Omental fat pad (tissue), 4 donors: ENCODE results near the gene APOL2. TPM values are rescaled to one million over a fixed set of nuclear protein-coding genes. Genes with fewer than 3 reads are reported as not detected.

Experiments used
- ATAC-seq: fragments of 150-250 bp; one replicate; pipeline ENCODE4 v1.9.1; 2016; ENCODE audit warnings: mild to moderate bottlenecking, moderate library complexity; ENCODE audit not compliant: low FRiP score
- DNase-seq: peaks from one replicate; pipeline ENCODE4 v3.0.0-alpha.2; 2019; ENCODE audit warnings: low spot score
- CTCF ChIP-seq, 3 donors: fragments of 450-650 bp; IDR thresholded peaks; one replicate each; pipeline ENCODE4 v1.5.1; 2016 to 2017; ENCODE audit warnings: antibody characterized with exemption in 3 of 3, mild to moderate bottlenecking in 3 of 3, moderate library complexity in 2 of 3
- total RNA-seq, 4 donors: library from RNA; depleted of rRNA; stranded (reverse); fragments of >200 nt; gene quantifications; one replicate each; pipeline ENCODE4 v1.1.0, GENCODE V29; 2016

Gene APOL2
- total RNA-seq, 4 donors from 2014 or later, result 63.2 to 122 (median 93.0) TPM

GRCh38 chr22:36197065-36197440 lies 42.3 kb downstream of the APOL2 start:
- no peak for DNase-seq
- no peak for TF ChIP-seq CTCF (IDR thresholded peaks at IDR 0.05)
- no peak for ATAC-seq

- TF ChIP-seq CTCF (IDR thresholded peaks at IDR 0.05), result no peak
- ATAC-seq, result no peak
- no peak for DNase-seq
Measured at GRCh38 chr22:36196254-36197064, 42.9 kb downstream of the APOL2 start.

DNA sequence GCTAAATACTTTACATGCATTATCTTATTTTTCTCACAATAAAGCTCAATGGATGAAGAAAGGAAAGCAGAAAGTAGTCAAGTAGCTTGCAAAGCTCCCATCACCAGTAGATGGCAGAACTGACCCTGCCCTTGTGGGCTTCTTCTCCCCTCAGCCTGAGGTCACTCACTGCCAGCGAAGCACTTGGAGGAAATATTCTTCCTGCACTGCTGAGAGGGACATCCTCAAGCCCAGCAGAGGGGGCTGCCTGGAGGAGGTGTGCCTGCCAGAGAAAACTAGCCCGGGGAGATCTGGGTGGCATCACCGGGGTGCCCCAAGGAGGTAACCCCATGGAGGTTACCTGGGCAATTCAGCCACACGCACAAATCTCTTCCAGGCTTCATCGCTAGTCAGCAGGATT lies 44.4 kb downstream of the APOL2 start:
- ATAC-seq (peak; percentile 73), DNase-seq (no peak)
- no peak for TF ChIP-seq CTCF (IDR thresholded peaks at IDR 0.05)

DNA sequence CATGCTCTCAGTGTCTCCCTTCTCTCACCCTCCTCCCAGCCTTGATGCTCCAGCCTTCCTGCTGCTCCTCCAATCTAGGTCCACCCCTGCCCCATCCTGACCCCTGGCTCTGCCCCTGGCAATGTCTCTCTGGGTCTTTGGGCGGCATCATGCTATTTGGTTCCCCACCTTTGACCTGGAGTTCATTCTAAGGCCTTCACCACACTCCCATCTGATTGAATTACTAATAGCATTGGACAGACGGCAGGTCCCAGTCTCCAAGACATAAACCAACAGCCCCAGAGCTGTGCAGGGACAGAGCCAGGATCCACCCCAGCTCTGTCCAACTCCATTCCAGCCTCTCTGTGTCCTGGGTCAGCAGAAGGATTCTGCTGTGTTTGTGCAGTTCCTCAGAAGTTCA lies 44.9 kb downstream of the APOL2 start:
- ATAC-seq (no peak), DNase-seq (no peak)
- no peak for TF ChIP-seq CTCF (IDR thresholded peaks at IDR 0.05)

GRCh38 chr22:36193577-36193976 lies 45.8 kb downstream of the APOL2 start:
- DNase-seq (no peak), ATAC-seq (no peak)
- TF ChIP-seq CTCF (IDR thresholded peaks at IDR 0.05), result no peak

DNA sequence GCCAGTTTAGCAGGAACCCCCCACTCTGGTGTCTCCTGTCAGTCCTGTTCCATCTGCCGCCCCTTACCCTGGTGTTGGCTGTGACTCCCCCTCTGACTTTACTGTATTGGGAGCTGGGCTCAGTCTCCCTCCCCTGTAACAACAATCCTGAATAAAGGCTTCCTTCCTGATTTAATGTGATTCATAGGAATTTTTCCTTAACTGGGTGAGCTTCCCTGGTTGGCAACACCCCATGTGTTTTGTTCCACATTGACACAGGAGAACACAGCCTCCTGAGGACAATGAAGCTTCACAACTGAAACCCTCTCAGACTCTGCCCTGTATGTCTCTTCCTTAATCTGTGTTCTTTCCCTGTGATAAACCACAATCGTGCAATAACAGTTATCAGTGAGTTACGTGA lies 46.2 kb downstream of the APOL2 start:
- ATAC-seq (no peak), DNase-seq (no peak)
- TF ChIP-seq CTCF (IDR thresholded peaks at IDR 0.05), result no peak

GRCh38 chr22:36192542-36192941 lies 46.8 kb downstream of the APOL2 start:
- TF ChIP-seq CTCF (IDR thresholded peaks at IDR 0.05), result no peak
- ATAC-seq (no peak), DNase-seq (no peak)
